K562 (cell line): Measurements from ENCODE around the gene C11orf42. TPM values are rescaled to one million over a fixed set of nuclear protein-coding genes. Genes with fewer than 3 reads are reported as not detected.

Experiments
- ATAC-seq: fragments of 200-7000 bp; cut with Tn5 transposase; 3 replicates; pipeline ENCODE4 v1.9.1; 2020; ENCODE audit warnings: moderate library complexity
- BruUV-seq: library from RNA; stranded (reverse); fragments of 400-500 nt; replicated peaks from 2 replicates; lab custom pipeline; 2021; lab: Mats Ljungman, UMichigan
- CTCF ChIA-PET: fragments of 300-600 bp; formaldehyde crosslinking; extraction: SDS; loops from one replicate; lab custom pipeline; 2021; ENCODE audit warnings: low intra/inter-chr PET ratio; lab: Yijun Ruan, JAX
- POLR2A ChIA-PET: fragments of 300-600, 350-650 bp; sonication (Branson Sonifier 250); formaldehyde crosslinking; extraction: SDS; loops from one replicate; lab custom pipeline; 2021; ENCODE audit warnings: antibody characterized with exemption, inconsistent platforms; lab: Yijun Ruan, JAX
- DNase-seq, 4 experiments: peaks; one replicate each; pipeline versions ENCODE4 v3.0.0 to v3.0.0-alpha.2; 2011 to 2018; ENCODE audit warnings: low spot score in 3 of 4, mixed read lengths in 3 of 4; ENCODE audit errors: extremely low read depth in 1 of 4
- FAIRE-seq: peaks from 2 replicates; lab custom pipeline; 2011; peaks lifted over from hg19 to GRCh38; lab: Jason Lieb, UNC
- H2AFZ ChIP-seq: 2 replicates; pipeline ENCODE4 v1.6.0; 2011; ENCODE audit warnings: low read depth, low read length, control low read depth, inconsistent platforms
- H3K27ac ChIP-seq: fragments of 200-600 bp; 3 replicates; pipeline ENCODE4 v1.8.0; 2011; ENCODE audit warnings: low read depth, mild to moderate bottlenecking, control low read depth, inconsistent platforms, low read length, moderate library complexity, mixed read lengths; ENCODE audit errors: extremely low read depth
- H3K27me3 ChIP-seq, 2 experiments: fragments of 300-600 bp in 1 of 2; 2 replicates in 1 of 2; 3 replicates in 1 of 2; pipeline versions ENCODE4 v1.6.0 to v1.8.0; 2011; ENCODE audit warnings: inconsistent platforms in 2 of 2, low read length in 2 of 2, mild to moderate bottlenecking in 1 of 2, mixed read lengths in 1 of 2, moderate library complexity in 1 of 2; ENCODE audit not compliant: control insufficient read depth in 2 of 2, insufficient read depth in 2 of 2
- H3K36me3 ChIP-seq: fragments of 300-600 bp; 3 replicates; pipeline ENCODE4 v1.8.0; 2011; ENCODE audit warnings: mild to moderate bottlenecking, low read length, inconsistent platforms; ENCODE audit not compliant: control insufficient read depth, insufficient read depth
- H3K4me1 ChIP-seq, 2 experiments: fragments of 200-600 bp in 1 of 2; replicated peaks in 1 of 2; 2 replicates in 1 of 2; 3 replicates in 1 of 2; pipeline versions ENCODE4 v1.5.1 to v1.8.0; 2011; ENCODE audit warnings: inconsistent platforms in 2 of 2, low read length in 2 of 2, mild to moderate bottlenecking in 1 of 2, mixed read lengths in 1 of 2, moderate library complexity in 1 of 2; ENCODE audit not compliant: control insufficient read depth in 2 of 2, insufficient read depth in 2 of 2
- H3K4me2 ChIP-seq: 2 replicates; pipeline ENCODE4 v1.6.1; 2011; ENCODE audit warnings: low read length, control low read depth, inconsistent platforms, mixed read lengths; ENCODE audit not compliant: insufficient read depth
- H3K4me3 ChIP-seq: fragments of 200-600 bp; sonication (generic), shearing (Covaris generic); 2 replicates; pipeline ENCODE4 v1.5.1; 2016; ENCODE audit warnings: control low read depth, inconsistent platforms
- H3K79me2 ChIP-seq: fragments of 200-600 bp; 3 replicates; pipeline ENCODE4 v1.8.0; 2011; ENCODE audit warnings: low read length, inconsistent platforms; ENCODE audit not compliant: control insufficient read depth, insufficient read depth
- H3K9ac ChIP-seq, 2 experiments: 2 replicates each; pipeline versions ENCODE4 v1.6.0 to v1.6.1; 2011; ENCODE audit warnings: low read depth in 2 of 2, low read length in 2 of 2, control low read depth in 1 of 2, inconsistent platforms in 1 of 2, mild to moderate bottlenecking in 1 of 2, mixed read lengths in 1 of 2; ENCODE audit not compliant: insufficient read depth in 1 of 2
- H3K9me1 ChIP-seq: one replicate; pipeline ENCODE4 v1.6.0; 2011; ENCODE audit warnings: inconsistent platforms, mild to moderate bottlenecking, low read length, moderate library complexity; ENCODE audit not compliant: control insufficient read depth, insufficient read depth
- H3K9me3 ChIP-seq: replicated peaks from 2 replicates; pipeline ENCODE4 v1.5.1; 2011; ENCODE audit warnings: low read depth, low read length, inconsistent platforms; ENCODE audit not compliant: control insufficient read depth, insufficient read depth
- H4K20me1 ChIP-seq: replicated peaks from 2 replicates; pipeline ENCODE4 v1.6.1; 2011; ENCODE audit warnings: low read length, inconsistent platforms, mixed read lengths; ENCODE audit not compliant: control insufficient read depth, insufficient read depth
- BACH1 ChIP-seq: fragments of 200-800 bp; sonication (Bioruptor generic); IDR thresholded peaks from 2 replicates; pipeline ENCODE4 v1.6.1; 2016; ENCODE audit warnings: missing genetic modification characterization, missing compliant biosample characterization
- CBFA2T3 ChIP-seq: fragments of 450-650 bp; IDR thresholded peaks from 2 replicates; pipeline ENCODE4 v1.6.1; 2017
- CREM ChIP-seq: IDR thresholded peaks from 2 replicates; pipeline ENCODE4 v1.6.1; 2014; ENCODE audit warnings: antibody characterized with exemption, low read depth
- CSDE1 ChIP-seq, 2 experiments: fragments of 450-650 bp; IDR thresholded peaks; 2 replicates each; pipeline ENCODE4 v1.6.1; 2016; ENCODE audit warnings: mild to moderate bottlenecking in 1 of 2
- EGR1 ChIP-seq: fragments of 450-650 bp; conservative IDR thresholded peaks from 2 replicates; pipeline ENCODE4 v1.6.1; 2017; ENCODE audit warnings: mild to moderate bottlenecking
- ESRRB ChIP-seq: fragments of 250-450 bp; sonication (Bioruptor Pico); IDR thresholded peaks from 2 replicates; pipeline ENCODE4 v1.5.0; 2020; ENCODE audit warnings: mild to moderate bottlenecking, moderate library complexity, borderline replicate concordance
- FOSL1 ChIP-seq: fragments of 200-800 bp; sonication (Bioruptor generic); conservative IDR thresholded peaks from 2 replicates; pipeline ENCODE4 v1.6.1; 2016; ENCODE audit warnings: missing genetic modification characterization, missing compliant biosample characterization
- HDAC2 ChIP-seq: fragments of 450-650 bp; IDR thresholded peaks from 2 replicates; pipeline ENCODE4 v1.6.1; 2016; ENCODE audit warnings: mild to moderate bottlenecking
- HMG20B ChIP-seq: fragments of 250-450 bp; sonication (Bioruptor Pico); IDR thresholded peaks from 2 replicates; pipeline ENCODE4 v1.5.0; 2021; ENCODE audit warnings: mild to moderate bottlenecking
- KDM5B ChIP-seq: fragments of 200-600 bp; sonication (generic); IDR thresholded peaks from 2 replicates; pipeline ENCODE4 v1.6.1; 2012; ENCODE audit warnings: low read depth, mild to moderate bottlenecking, moderate library complexity, low read length, control low read depth, inconsistent platforms; ENCODE audit not compliant: insufficient replicate concordance
- MXI1 ChIP-seq: IDR thresholded peaks from 2 replicates; pipeline ENCODE4 v1.6.1; 2011; ENCODE audit warnings: low read depth, mild to moderate bottlenecking, improper control_type of control experiment, low read length
- POLR2B ChIP-seq: fragments of 450-650 bp; IDR thresholded peaks from 2 replicates; pipeline ENCODE4 v1.6.1; 2018; ENCODE audit warnings: low read depth; ENCODE audit not compliant: partially characterized antibody
- RBM34 ChIP-seq: fragments of 200-400 bp; formaldehyde crosslinking; IDR thresholded peaks from 2 replicates; pipeline ENCODE4 v1.6.1; 2018; ENCODE audit warnings: low read length, borderline replicate concordance; ENCODE audit not compliant: insufficient read depth
- SMC3 ChIP-seq: conservative IDR thresholded peaks from 2 replicates; pipeline ENCODE4 v1.6.1; 2011; ENCODE audit warnings: low read depth, low read length, improper control_type of control experiment; ENCODE audit not compliant: insufficient read depth
- U2AF2 ChIP-seq: fragments of 200-400 bp; formaldehyde crosslinking; optimal IDR thresholded peaks from 2 replicates; pipeline ENCODE3; 2017; ENCODE audit warnings: low read depth, mild to moderate bottlenecking, low read length
- ZNF561 ChIP-seq: fragments of 450-650 bp; formaldehyde crosslinking; conservative IDR thresholded peaks from 2 replicates; pipeline ENCODE4 v1.4.0; 2020; ENCODE audit warnings: mild to moderate bottlenecking, moderate library complexity
- ZNF785 ChIP-seq: fragments of 250-450 bp; sonication (Bioruptor Pico); IDR thresholded peaks from 2 replicates; pipeline ENCODE4 v1.4.0; 2020; ENCODE audit warnings: mild to moderate bottlenecking
- WGBS: fragments of 100-300 bp; shearing (Covaris generic); methylation state at CpG from one replicate; pipeline ENCODE4 v1.1.6; 2016; ENCODE audit warnings: low coverage, mixed read lengths; ENCODE audit not compliant: insufficient coverage; ENCODE audit errors: missing lambda C conversion rate; 5-methylcytosine and 5-hydroxymethylcytosine counted together
- in situ Hi-C: fragments of 300-500 bp; cut with MboI; formaldehyde crosslinking; loops from 4 replicates; pipeline ENCODE4 v1.15.0; 2018; ENCODE audit warnings: inconsistent platforms, mixed read lengths
- intact Hi-C: fragments of 100-400 bp; cut with micrococcal nuclease; formaldehyde crosslinking; loops from 2 replicates; pipeline ENCODE4 v1.14.2; 2022
- polyA plus RNA-seq, 8 experiments: library from polyadenylated mRNA; depleted of rRNA in 4 of 8; stranded (reverse) in 5 of 8; unstranded in 3 of 8; fragments of >200 nt; fragmentation: Nextera tagmentation in 2 of 8; fragmentation: Illumina TruSeq in 1 of 8; extraction: Ambion mirVana in 2 of 8; extraction: Trizol in 1 of 8; gene quantifications; 2 replicates each; pipeline versions ENCODE4 v1.2.1 to v1.2.3, GENCODE V29; 2011 to 2014; ENCODE audit warnings: inconsistent platforms in 1 of 8, missing spikeins in 1 of 8
- total RNA-seq, 7 experiments: library from RNA; depleted of rRNA in 6 of 7; stranded (reverse); fragments of >200 nt in 6 of 7; fragmentation: Illumina TruSeq in 2 of 7; extraction: Trizol in 2 of 7; gene quantifications; 2 replicates each; pipeline versions ENCODE4 v1.2.1 to v1.2.3, GENCODE V29; 2011 to 2021; ENCODE audit warnings: low replicate concordance in 1 of 7

C11orf42 gene
- total and polyA plus RNA-seq, 9 of the 15 experiments (the other 6 are each of a cell fraction or from before 2014, with no cell fraction given) = not detected

- TF ChIP-seq U2AF2 (no peak), POLR2B (no peak), BACH1 (tag) (no peak)
Observed at GRCh38 chr11:6241316-6241715, 36.0 kb downstream of the C11orf42 start (continued).

GRCh38 chr11:6245536-6245935 is 40.2 kb downstream of the C11orf42 start:
- no TSS peak for BruUV-seq
- TF ChIP-seq ZNF561 (CRISPR knock-in tag) (no peak), FOSL1 (tag) (peak; percentile 23; the same call in 1 of the 2 replicates), SMC3 (no peak), MXI1 (no peak), ESRRB (CRISPR knock-in tag) (no peak), CREM (no peak), KDM5B (no peak), ZNF785 (CRISPR knock-in tag) (no peak), HMG20B (CRISPR knock-in tag) (no peak), EGR1 (no peak), HDAC2 (no peak), RBM34 (no peak), CSDE1 (IDR thresholded peaks at IDR 0.05) (no peak), CBFA2T3 (peak; percentile 18; the same call in 1 of the 2 replicates)
- Histone ChIP-seq H3K27me3 (peaks cover 13 to 40% of the 10 kb centered on the region in 2 experiments), H3K36me3 (no peaks in the 10 kb centered on the region), H3K9me3 (no peaks in the 10 kb centered on the region), H3K9ac (no peak overlapping the region), H3K4me1 (peaks cover 0 to 1% of the 10 kb centered on the region in 2 experiments; a peak in 3 of 5 replicates), H3K9me1 (no peaks in the 10 kb centered on the region), H3K27ac (no peak overlapping the region), H3K79me2 (no peaks in the 10 kb centered on the region), H2AFZ (no peak overlapping the region), H3K4me2 (no peak overlapping the region), H4K20me1 (no peaks in the 10 kb centered on the region), H3K4me3 (no peak overlapping the region)
- ChIA-PET POLR2A (no interaction called here), CTCF (no interaction called here)
- no peak for ATAC-seq
- no peak for FAIRE-seq
- 7% methylated on average over 2 of the region's 2 CpGs for whole genome bisulfite sequencing
- in situ Hi-C loops = no loop called here
- no peak for DNase-seq
- intact Hi-C loops = no loop called here
